Keratinocyte (primary cell): Measurements from ENCODE around the gene ABLIM2.

Experiments
- CTCF ChIP-seq, 3 experiments: IDR thresholded peaks in 1 of 3; conservative IDR thresholded peaks in 1 of 3; optimal IDR thresholded peaks in 1 of 3; 2 replicates in 2 of 3; 3 replicates in 1 of 3; pipeline versions ENCODE3 to v1.5.1; 2011; ENCODE audit warnings: low read length in 3 of 3, mild to moderate bottlenecking in 3 of 3, moderate library complexity in 2 of 3, control low read depth in 1 of 3, inconsistent platforms in 1 of 3; ENCODE audit not compliant: insufficient read depth in 2 of 3; ENCODE audit errors: extremely low read depth in 1 of 3
- EZH2 ChIP-seq: IDR thresholded peaks from one replicate; pipeline ENCODE4 v1.6.1; 2012; ENCODE audit warnings: inconsistent platforms, mild to moderate bottlenecking, low read length, moderate library complexity

- TF ChIP-seq EZH2 (no peak), CTCF (optimal IDR thresholded peaks at IDR 0.05 in 1 of 3, IDR thresholded peaks at IDR 0.05 in 1 of 3, conservative IDR thresholded peaks at IDR 0.05 in 1 of 3; ENCODE audit: extremely low read depth in 1 of 3, insufficient read depth in 2 of 3, low read length in 3 of 3) (no peak)
Observed at GRCh38 chr4:8118035-8118434, 40.6 kb downstream of the ABLIM2 start.
